Peyer's patch (tissue), 4 donors: Measurements from ENCODE around the gene EPC2.

ENCODE experiments used
- CTCF ChIP-seq, 6 experiments: fragments of 450-650 bp in 4 of 6; fragments of 200-600 bp in 2 of 6; sonication (generic) in 1 of 6; IDR thresholded peaks; one replicate each; pipeline ENCODE4 v1.5.1; 2017 to 2019; ENCODE audit warnings: antibody characterized with exemption in 6 of 6, mild to moderate bottlenecking in 3 of 6, moderate library complexity in 1 of 6
- POLR2A ChIP-seq, 2 donors: fragments of 450-650 bp; IDR thresholded peaks; one replicate each; pipeline ENCODE4 v1.5.1; 2017; ENCODE audit warnings: antibody characterized with exemption in 2 of 2, mild to moderate bottlenecking in 2 of 2, moderate library complexity in 2 of 2

DNA sequence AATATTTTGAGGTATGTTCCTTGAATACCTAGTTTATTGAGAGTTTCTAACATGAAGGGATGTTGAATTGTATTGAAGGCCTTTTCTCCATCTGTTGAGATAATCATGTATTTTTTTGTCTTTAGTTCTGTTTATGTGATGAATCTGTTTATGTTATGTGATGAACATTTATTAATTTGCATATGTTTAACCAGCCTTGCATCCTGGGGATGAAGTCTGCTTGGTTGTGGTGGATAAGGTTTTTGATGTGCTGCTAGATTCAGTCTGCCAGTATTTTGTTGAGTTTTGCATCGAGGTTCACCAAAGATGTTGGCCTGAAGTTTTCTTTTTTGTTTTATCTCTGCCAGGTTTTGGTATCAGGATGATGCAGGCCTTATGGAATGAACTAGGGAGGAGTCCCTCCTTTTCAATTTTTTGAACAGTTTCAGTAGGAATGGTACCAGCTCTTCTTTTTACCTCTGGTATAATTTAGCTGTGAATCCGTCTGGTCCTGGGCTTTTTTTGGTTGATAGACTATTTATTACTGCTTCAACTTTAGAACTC is 71.9 kb downstream of the EPC2 start:
- TF ChIP-seq POLR2A (IDR thresholded peaks at IDR 0.05), result no peak
- TF ChIP-seq CTCF (IDR thresholded peaks at IDR 0.05), result no peak
